ENCODE results near the gene ERP44. TPM values are rescaled to one million over a fixed set of nuclear protein-coding genes. Genes with fewer than 3 reads are reported as not detected.

ERP44 gene
- total RNA-seq, 1 donor from 2014 or later: 16.5 TPM

- intact Hi-C loops (cut with micrococcal nuclease): no loop called here
- peaks cover 42% of the 10 kb centered on the region for H3K36me3 Mint-ChIP-seq (ENCODE audit: low read depth)
Measured at GRCh38 chr9:100131875-100132430, 33.2 kb upstream of the ERP44 start.

GRCh38 chr9:100131216-100131615 lies 32.4 kb upstream of the ERP44 start:
- Mint-ChIP-seq H3K27me3 (no peaks in the 10 kb centered on the region), H3K9me3 (peaks cover 4% of the 10 kb centered on the region), H3K4me1 (no peaks in the 10 kb centered on the region), H3K36me3 (ENCODE audit: low read depth) (peaks cover 47% of the 10 kb centered on the region), H3K27ac (no peak overlapping the region), H3K4me3 (no peak overlapping the region)
- intact Hi-C loops (cut with micrococcal nuclease): no loop called here
- no peak for TF ChIP-seq CTCF (IDR thresholded peaks at IDR 0.05)
- CTCF ChIA-PET: no interaction called here
- POLR2A ChIA-PET: no interaction called here
- ATAC-seq (ENCODE audit: low read depth) (no peak), DNase-seq (no peak)

More at GRCh38 chr9:100131875-100132430, 33.2 kb upstream of the ERP44 start:
- H3K9me3 Mint-ChIP-seq: peaks cover 4% of the 10 kb centered on the region
- ATAC-seq (ENCODE audit: low read depth) (no peak), DNase-seq (no peak)
- CTCF ChIA-PET: no interaction called here
- POLR2A ChIA-PET: no interaction called here
- no peaks in the 10 kb centered on the region for H3K4me1 Mint-ChIP-seq
- no peak overlapping the region for H3K27ac Mint-ChIP-seq
- TF ChIP-seq CTCF (IDR thresholded peaks at IDR 0.05): no peak
- no peak overlapping the region for H3K4me3 Mint-ChIP-seq
- H3K27me3 Mint-ChIP-seq: no peaks in the 10 kb centered on the region

- ChIA-PET CTCF (no interaction called here), POLR2A (no interaction called here)
- peaks cover 4% of the 10 kb centered on the region for H3K9me3 Mint-ChIP-seq
- ATAC-seq (ENCODE audit: low read depth) (no peak), DNase-seq (no peak)
- H3K27ac Mint-ChIP-seq: no peak overlapping the region
- no peak overlapping the region for H3K4me3 Mint-ChIP-seq
- H3K4me1 Mint-ChIP-seq: no peaks in the 10 kb centered on the region
- no peaks in the 10 kb centered on the region for H3K27me3 Mint-ChIP-seq
- no peak for TF ChIP-seq CTCF (IDR thresholded peaks at IDR 0.05)
- peaks cover 50% of the 10 kb centered on the region for H3K36me3 Mint-ChIP-seq (ENCODE audit: low read depth)
- intact Hi-C loops (cut with micrococcal nuclease): no loop called here
Measured at GRCh38 chr9:100129772-100130171, 31.0 kb upstream of the ERP44 start.

GRCh38 chr9:100126423-100126822 lies 27.6 kb upstream of the ERP44 start:
- no peak for TF ChIP-seq CTCF (IDR thresholded peaks at IDR 0.05)
- ChIA-PET CTCF (no interaction called here), POLR2A (no interaction called here)
- Mint-ChIP-seq H3K27me3 (no peaks in the 10 kb centered on the region), H3K9me3 (no peaks in the 10 kb centered on the region), H3K4me3 (no peak overlapping the region), H3K36me3 (ENCODE audit: low read depth) (peaks cover 30% of the 10 kb centered on the region), H3K27ac (no peak overlapping the region), H3K4me1 (no peaks in the 10 kb centered on the region)
- ATAC-seq (ENCODE audit: low read depth): no peak
- DNase-seq: no peak
- intact Hi-C loops (cut with micrococcal nuclease): no loop called here

- Mint-ChIP-seq H3K36me3 (ENCODE audit: low read depth) (peaks cover 31% of the 10 kb centered on the region), H3K4me3 (no peak overlapping the region), H3K4me1 (no peaks in the 10 kb centered on the region), H3K27ac (no peak overlapping the region), H3K9me3 (no peaks in the 10 kb centered on the region), H3K27me3 (no peaks in the 10 kb centered on the region)
- POLR2A ChIA-PET: no interaction called here
- CTCF ChIA-PET: no interaction called here
- intact Hi-C loops (cut with micrococcal nuclease): no loop called here
- no peak for TF ChIP-seq CTCF (IDR thresholded peaks at IDR 0.05)
- no peak for DNase-seq
- ATAC-seq (ENCODE audit: low read depth): no peak
Measured at GRCh38 chr9:100125910-100126309, 27.1 kb upstream of the ERP44 start.

Data from activated B cell treated with CpG ODN at 0.5 μM for 24 hours (primary cell).